Urinary bladder (tissue), 4 donors: Measurements from ENCODE around the gene PMP22. TPM values are rescaled to one million over a fixed set of nuclear protein-coding genes. Genes with fewer than 3 reads are reported as not detected.
A peak's percentile ranks its signal among the peaks of the same experiment; 100 is the strongest.

Experiments
- DNase-seq: peaks from one replicate; pipeline ENCODE4 v3.0.0-alpha.2; 2015; ENCODE audit errors: extremely low spot score
- H3K27ac ChIP-seq: one replicate; pipeline ENCODE4 v1.5.1; 2013; ENCODE audit warnings: low read depth, mild to moderate bottlenecking, moderate library complexity
- H3K36me3 ChIP-seq: one replicate; pipeline ENCODE4 v1.6.1; 2013; ENCODE audit warnings: mild to moderate bottlenecking, moderate library complexity; ENCODE audit not compliant: insufficient read depth
- H3K4me1 ChIP-seq: one replicate; pipeline ENCODE4 v1.6.1; 2013; ENCODE audit warnings: mild to moderate bottlenecking, moderate library complexity; ENCODE audit not compliant: insufficient read depth
- H3K4me3 ChIP-seq: one replicate; pipeline ENCODE4 v1.5.1; 2013; ENCODE audit warnings: low read depth, low read length
- WGBS: extraction: QIAGEN DNeasy Blood & Tissue Kit; methylation state at CpG from one replicate; pipeline ENCODE4 v1.1.7; 2013; 5-methylcytosine and 5-hydroxymethylcytosine counted together
- polyA plus RNA-seq: library from polyadenylated mRNA; stranded (reverse); fragments of 200-250 nt; gene quantifications from one replicate; pipeline ENCODE4 v1.2.3, GENCODE V29; 2013
- total RNA-seq: library from RNA; depleted of rRNA; stranded (reverse); fragments of >200 nt; gene quantifications from one replicate; pipeline ENCODE4 v1.2.3, GENCODE V29; 2014
- donor health status: healthy with polysubstance abuse.
- donor health status: healthy.

The PMP22 gene
- total and polyA plus RNA-seq, 2 donors, result 191 to 314 TPM

GRCh38 chr17:15269087-15269779, 4.1 kb upstream of the PMP22 start:
- 66% methylated on average over 7 of the region's 7 CpGs for WGBS
- Histone ChIP-seq H3K4me1 (no peaks in the 10 kb centered on the region), H3K27ac (no peak overlapping the region), H3K36me3 (no peaks in the 10 kb centered on the region), H3K4me3 (no peak overlapping the region)
- no peak for DNase-seq

GRCh38 chr17:15268461-15268860, 3.3 kb upstream of the PMP22 start:
- Histone ChIP-seq H3K36me3 (no peaks in the 10 kb centered on the region), H3K4me3 (no peak overlapping the region), H3K4me1 (no peaks in the 10 kb centered on the region), H3K27ac (no peak overlapping the region)
- DNase-seq, result no peak
- WGBS, result 54% methylated on average over 1 of the region's 1 CpG

- Histone ChIP-seq H3K4me1 (no peaks in the 10 kb centered on the region), H3K4me3 (no peak overlapping the region), H3K36me3 (no peaks in the 10 kb centered on the region), H3K27ac (no peak overlapping the region)
- no peak for DNase-seq
- 64% methylated on average over 3 of the region's 3 CpGs for WGBS
These were observed 2.9 kb upstream of the PMP22 start for GRCh38 chr17:15267996-15268395.

GRCh38 chr17:15266325-15267125, 1.4 kb upstream of the PMP22 start:
- 85% methylated on average over 13 of the region's 13 CpGs for WGBS
- Histone ChIP-seq H3K4me3 (no peak overlapping the region), H3K27ac (no peak overlapping the region), H3K4me1 (no peaks in the 10 kb centered on the region), H3K36me3 (no peaks in the 10 kb centered on the region)
- DNase-seq, result no peak

GRCh38 chr17:15264542-15264941, 584 bp downstream of the PMP22 start:
- DNase-seq, result no peak
- WGBS, result 57% methylated on average over 2 of the region's 2 CpGs
- H3K36me3 ChIP-seq, result no peaks in the 10 kb centered on the region
- H3K4me1 ChIP-seq, result no peaks in the 10 kb centered on the region
- peak overlapping the region; percentile 20 for H3K4me3 ChIP-seq
- H3K27ac ChIP-seq, result peak overlapping the region; percentile 3

GRCh38 chr17:15263680-15264079, 1.4 kb downstream of the PMP22 start:
- Histone ChIP-seq H3K4me1 (no peaks in the 10 kb centered on the region), H3K36me3 (no peaks in the 10 kb centered on the region), H3K27ac (no peak overlapping the region), H3K4me3 (no peak overlapping the region)
- 18% methylated on average over 3 of the region's 3 CpGs for WGBS
- DNase-seq, result no peak

GRCh38 chr17:15263206-15263579, 1.9 kb downstream of the PMP22 start:
- no peak for DNase-seq
- H3K27ac ChIP-seq, result peak overlapping the region; percentile 89
- H3K4me1 ChIP-seq, result no peaks in the 10 kb centered on the region
- WGBS, result under 1% methylated on average over 17 of the region's 17 CpGs
- H3K4me3 ChIP-seq, result peak overlapping the region; percentile 64
- no peaks in the 10 kb centered on the region for H3K36me3 ChIP-seq

GRCh38 chr17:15262291-15263205, 2.6 kb downstream of the PMP22 start:
- under 1% methylated on average over 60 of the region's 60 CpGs for WGBS
- peak; percentile 74 for DNase-seq
- H3K4me1 ChIP-seq, result no peaks in the 10 kb centered on the region
- peak overlapping the region; percentile 64 for H3K4me3 ChIP-seq
- H3K36me3 ChIP-seq, result no peaks in the 10 kb centered on the region
- peak overlapping the region; percentile 93 for H3K27ac ChIP-seq

GRCh38 chr17:15261802-15262290, 3.3 kb downstream of the PMP22 start:
- WGBS, result 3% methylated on average over 9 of the region's 9 CpGs
- Histone ChIP-seq H3K4me3 (peak overlapping the region; percentile 64), H3K36me3 (no peaks in the 10 kb centered on the region), H3K27ac (peak overlapping the region; percentile 93), H3K4me1 (no peaks in the 10 kb centered on the region)
- no peak for DNase-seq

- no peaks in the 10 kb centered on the region for H3K4me1 ChIP-seq
- peak overlapping the region; percentile 64 for H3K4me3 ChIP-seq
- no peaks in the 10 kb centered on the region for H3K36me3 ChIP-seq
- H3K27ac ChIP-seq, result peak overlapping the region; percentile 93
- 1% methylated on average over 32 of the region's 32 CpGs for WGBS
- DNase-seq, result no peak
These were observed 3.8 kb downstream of the PMP22 start for GRCh38 chr17:15261258-15261801.

GRCh38 chr17:15260376-15261257, 4.5 kb downstream of the PMP22 start:
- WGBS, result under 1% methylated on average over 67 of the region's 67 CpGs
- H3K27ac ChIP-seq, result peak overlapping the region; percentile 93
- no peaks in the 10 kb centered on the region for H3K36me3 ChIP-seq
- no peak for DNase-seq
- H3K4me3 ChIP-seq, result peak overlapping the region; percentile 64
- H3K4me1 ChIP-seq, result no peaks in the 10 kb centered on the region

- Histone ChIP-seq H3K4me3 (no peak overlapping the region), H3K36me3 (no peaks in the 10 kb centered on the region)
- WGBS, result 64% methylated on average over 6 of the region's 6 CpGs
These were observed 7.2 kb downstream of the PMP22 start for GRCh38 chr17:15257796-15258512.

More at GRCh38 chr17:15257796-15258512, 7.2 kb downstream of the PMP22 start:
- no peak for DNase-seq
- Histone ChIP-seq H3K27ac (no peak overlapping the region), H3K4me1 (no peaks in the 10 kb centered on the region)
